Loucy (cell line): Measurements from ENCODE around the gene TFAP2C.

Source experiments
- CTCF ChIP-seq: fragments of 200-600 bp; sonication (generic); conservative IDR thresholded peaks from 2 replicates; pipeline ENCODE4 v1.5.1; 2014; ENCODE audit warnings: mild to moderate bottlenecking, antibody characterized with exemption, low read length
- EZH2phosphoT487 ChIP-seq: fragments of 200-600 bp; IDR thresholded peaks from 2 replicates; pipeline ENCODE4 v1.6.1; 2018; ENCODE audit warnings: antibody characterized with exemption, mild to moderate bottlenecking, moderate library complexity, borderline replicate concordance

- TF ChIP-seq CTCF (no peak), EZH2phosphoT487 (no peak)
Measured at GRCh38 chr20:56580226-56580625, 48.9 kb upstream of the TFAP2C start.
